Vagina (tissue), 2 donors: ENCODE data around the gene FRG2B. TPM values are rescaled to one million over a fixed set of nuclear protein-coding genes. Genes with fewer than 3 reads are reported as not detected.
"Not testable (repeated sequence)": the region's sequence is repeated elsewhere in the genome, so short reads cannot be mapped to it uniquely, and the experiment has no call there.

Source experiments
- DNase-seq, 2 donors: peaks; one replicate each; pipeline ENCODE4 v3.0.0-alpha.2; 2017; ENCODE audit errors: extremely low spot score in 2 of 2
- H3K27ac ChIP-seq: fragments of 200-600 bp; sonication (generic); one replicate; pipeline ENCODE4 v1.5.1; 2019
- H3K27me3 ChIP-seq: fragments of 200-600 bp; sonication (generic); one replicate; pipeline ENCODE4 v1.5.1; 2019
- H3K36me3 ChIP-seq, 2 donors: fragments of 200-600 bp; sonication (generic); one replicate each; pipeline ENCODE4 v1.5.1; 2017 to 2019
- H3K4me1 ChIP-seq: fragments of 200-600 bp; sonication (generic); one replicate; pipeline ENCODE4 v1.5.1; 2019
- H3K4me3 ChIP-seq, 2 donors: fragments of 200-600 bp; sonication (generic); 1 replicate in 1 of 2; 2 replicates in 1 of 2; pipeline ENCODE4 v1.5.1; 2016 to 2019
- H3K9me3 ChIP-seq: fragments of 200-600 bp; sonication (generic); one replicate; pipeline ENCODE4 v1.5.1; 2019
- intact Hi-C: fragments of 100-400 bp; cut with DNase I; formaldehyde crosslinking; loops from one replicate; pipeline ENCODE4 v1.15.1; 2023
- total RNA-seq: library from RNA; depleted of rRNA; stranded (reverse); fragments of >200 nt; gene quantifications from one replicate; pipeline ENCODE4 v1.2.3, GENCODE V29; 2016

FRG2B gene
- not detected for total RNA-seq

DNA sequence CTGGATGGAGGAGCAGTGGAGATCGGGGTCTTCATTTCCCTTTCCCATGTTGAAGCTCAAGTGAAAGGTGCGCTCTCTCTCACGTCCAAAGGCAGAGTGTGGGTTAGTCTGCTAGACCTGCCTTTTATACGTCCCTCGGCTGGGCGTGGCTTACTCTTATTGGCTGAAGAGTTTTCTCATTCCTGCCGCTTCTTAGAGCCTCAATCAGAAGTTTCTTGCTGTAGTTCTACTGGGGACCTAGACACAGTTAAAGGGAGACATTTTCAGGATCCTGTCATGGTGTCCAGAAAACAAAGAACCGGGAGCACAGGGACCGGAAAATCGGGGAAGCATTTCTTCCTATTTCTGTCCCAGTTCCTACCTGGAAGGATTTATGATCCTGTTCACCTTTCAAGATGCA lies at the start of gene FRG2B:
Gene FRG2B (minus strand): TSS at position 101 of the 400 bp plus-strand sequence. CDS start 53 bp downstream, at position 48.
- H3K27me3 ChIP-seq, H3K27ac ChIP-seq, H3K4me1 ChIP-seq, DNase-seq, intact Hi-C loops, H3K9me3 ChIP-seq, H3K4me3 ChIP-seq, H3K36me3 ChIP-seq: not testable (repeated sequence)

GRCh38 chr10:133667446-133667845 lies 40.9 kb upstream of the FRG2B start:
- H3K4me1 ChIP-seq, H3K36me3 ChIP-seq, H3K27ac ChIP-seq, H3K27me3 ChIP-seq, intact Hi-C loops, H3K9me3 ChIP-seq, H3K4me3 ChIP-seq, DNase-seq: not testable (repeated sequence)

DNA sequence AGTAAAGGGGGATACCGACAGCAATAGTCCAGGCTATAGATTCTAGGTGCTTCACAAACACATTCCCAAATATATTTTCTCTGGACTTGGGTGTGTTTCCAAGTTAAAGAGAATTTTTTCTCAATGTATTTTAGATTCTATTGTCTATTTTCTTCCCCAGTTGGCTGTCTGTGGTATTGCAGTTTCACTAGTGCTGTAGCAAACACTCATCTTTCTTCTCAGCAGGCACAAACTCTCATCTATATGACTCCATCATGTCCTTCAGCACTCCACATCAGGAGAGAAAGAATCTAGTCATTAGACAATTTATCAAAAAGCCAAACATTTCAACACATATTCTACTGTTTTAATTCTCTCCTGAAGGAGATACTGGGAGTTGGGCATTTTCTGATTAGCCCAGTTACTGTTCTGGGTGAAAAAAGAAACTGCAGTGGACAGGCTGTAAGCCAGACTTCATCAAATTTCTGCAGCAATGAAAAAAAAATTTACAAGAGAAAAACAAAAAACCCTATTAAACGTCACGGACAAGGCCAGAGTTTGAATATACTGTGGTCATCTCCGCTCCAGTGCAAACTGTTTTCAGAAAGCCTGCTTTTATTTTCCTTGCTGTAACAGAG lies 37.1 kb upstream of the FRG2B start:
- H3K36me3 ChIP-seq, intact Hi-C loops, DNase-seq, H3K4me3 ChIP-seq, H3K27me3 ChIP-seq, H3K9me3 ChIP-seq, H3K4me1 ChIP-seq, H3K27ac ChIP-seq: not testable (repeated sequence)

DNA sequence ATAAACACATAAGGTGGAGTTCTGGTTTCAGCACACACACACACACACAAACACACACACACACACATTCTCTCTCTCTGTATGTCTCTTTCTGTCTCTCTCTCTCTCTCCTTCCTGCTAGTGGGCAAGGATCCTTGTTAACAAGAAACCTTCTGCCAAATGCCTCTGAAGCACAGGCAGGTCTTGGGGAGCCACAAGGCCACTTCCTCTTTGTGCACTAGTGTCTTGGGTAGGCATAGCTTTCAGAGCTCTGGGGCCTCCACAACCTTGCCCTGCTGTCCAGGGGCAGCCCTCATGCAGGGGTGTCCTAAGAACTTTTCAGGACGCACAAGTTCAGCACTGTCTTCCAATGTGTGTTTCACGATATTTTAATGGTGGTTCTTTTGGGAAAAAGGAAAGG lies 34.5 kb upstream of the FRG2B start:
- H3K27ac ChIP-seq, H3K9me3 ChIP-seq, DNase-seq, H3K4me3 ChIP-seq, intact Hi-C loops, H3K27me3 ChIP-seq, H3K36me3 ChIP-seq, H3K4me1 ChIP-seq: not testable (repeated sequence)

DNA sequence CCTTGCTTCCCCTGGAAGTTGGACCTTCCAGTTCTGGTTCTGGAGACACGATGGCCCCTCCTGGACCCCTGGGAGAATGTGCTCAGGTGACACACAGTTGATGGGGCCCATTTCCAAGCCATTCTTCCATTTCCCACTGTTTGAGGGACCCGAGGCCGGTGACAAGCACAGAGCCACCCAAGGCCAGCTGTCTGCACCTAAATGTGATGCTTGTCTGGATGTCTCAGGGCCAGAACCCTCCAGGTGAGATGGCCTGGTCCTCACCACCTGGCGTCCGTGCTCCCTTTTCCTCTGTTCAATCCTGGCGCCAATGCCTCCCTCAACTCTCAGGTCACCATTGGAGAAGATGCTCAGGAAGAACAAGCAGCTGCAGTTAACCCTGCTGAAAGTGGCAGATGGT lies 33.9 kb upstream of the FRG2B start:
- intact Hi-C loops, H3K36me3 ChIP-seq, H3K9me3 ChIP-seq, H3K4me3 ChIP-seq, H3K4me1 ChIP-seq, DNase-seq, H3K27ac ChIP-seq, H3K27me3 ChIP-seq: not testable (repeated sequence)

DNA sequence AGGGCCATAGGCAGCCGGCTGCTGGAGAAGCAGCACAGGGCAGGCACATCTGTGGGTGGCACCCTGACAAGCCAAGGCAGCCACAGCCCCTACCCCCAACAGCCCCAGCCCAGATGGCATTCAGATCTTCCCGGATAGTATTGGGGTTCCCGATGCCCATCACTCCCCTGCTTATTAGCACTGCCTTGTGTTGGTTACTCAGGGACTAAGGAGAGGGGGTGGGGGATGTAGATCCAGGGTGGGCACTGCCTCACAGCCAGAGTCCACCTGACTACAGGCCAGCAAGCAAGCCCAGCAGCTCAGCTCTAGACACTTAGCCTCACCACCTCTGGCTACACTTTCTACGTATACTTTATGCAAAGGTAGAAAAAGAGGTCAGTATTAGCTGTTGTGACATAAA lies 30.7 kb upstream of the FRG2B start:
- H3K36me3 ChIP-seq, H3K4me3 ChIP-seq, H3K27ac ChIP-seq, intact Hi-C loops, H3K27me3 ChIP-seq, H3K9me3 ChIP-seq, DNase-seq, H3K4me1 ChIP-seq: not testable (repeated sequence)

- H3K4me3 ChIP-seq, H3K27ac ChIP-seq, H3K36me3 ChIP-seq, H3K27me3 ChIP-seq, DNase-seq, intact Hi-C loops, H3K4me1 ChIP-seq, H3K9me3 ChIP-seq: not testable (repeated sequence)
These were observed 22.4 kb upstream of the FRG2B start for GRCh38 chr10:133648872-133649455.

DNA sequence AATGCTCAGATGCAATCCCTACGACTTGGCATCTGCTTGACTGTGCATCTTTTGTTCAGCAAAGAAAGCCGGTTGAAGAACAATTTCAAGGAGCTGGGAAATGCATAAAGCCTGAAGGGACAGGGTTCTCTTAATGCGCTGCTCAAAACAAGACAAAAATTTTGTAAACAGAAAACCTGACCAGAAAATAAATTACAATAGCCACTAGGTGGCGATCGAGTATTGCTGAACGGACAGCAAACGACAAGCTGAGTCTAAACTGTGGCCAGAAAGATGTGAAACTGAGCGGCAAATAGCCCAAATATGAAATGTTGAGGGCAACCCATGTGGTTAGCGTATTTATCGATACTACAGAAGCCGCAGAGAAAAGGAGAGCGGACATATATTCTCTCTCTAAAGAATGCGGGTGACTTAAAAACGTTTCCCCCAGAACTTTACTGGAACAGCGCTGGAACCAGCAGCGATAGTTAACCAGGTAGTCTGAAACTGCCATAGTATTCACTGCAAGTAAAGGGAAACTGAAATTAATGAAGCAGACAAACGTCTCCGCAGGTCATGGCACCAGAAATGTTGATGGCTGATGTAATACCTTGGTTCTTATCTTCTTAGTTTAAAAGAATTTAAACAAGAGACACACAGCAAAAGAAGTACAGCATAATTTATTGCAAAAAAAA lies 20.6 kb upstream of the FRG2B start:
- intact Hi-C loops, H3K36me3 ChIP-seq, DNase-seq, H3K9me3 ChIP-seq, H3K27ac ChIP-seq, H3K27me3 ChIP-seq, H3K4me3 ChIP-seq, H3K4me1 ChIP-seq: not testable (repeated sequence)

GRCh38 chr10:133637846-133638235 lies 11.2 kb upstream of the FRG2B start:
- H3K4me1 ChIP-seq, DNase-seq, intact Hi-C loops, H3K27ac ChIP-seq, H3K27me3 ChIP-seq, H3K4me3 ChIP-seq, H3K36me3 ChIP-seq, H3K9me3 ChIP-seq: not testable (repeated sequence)

DNA sequence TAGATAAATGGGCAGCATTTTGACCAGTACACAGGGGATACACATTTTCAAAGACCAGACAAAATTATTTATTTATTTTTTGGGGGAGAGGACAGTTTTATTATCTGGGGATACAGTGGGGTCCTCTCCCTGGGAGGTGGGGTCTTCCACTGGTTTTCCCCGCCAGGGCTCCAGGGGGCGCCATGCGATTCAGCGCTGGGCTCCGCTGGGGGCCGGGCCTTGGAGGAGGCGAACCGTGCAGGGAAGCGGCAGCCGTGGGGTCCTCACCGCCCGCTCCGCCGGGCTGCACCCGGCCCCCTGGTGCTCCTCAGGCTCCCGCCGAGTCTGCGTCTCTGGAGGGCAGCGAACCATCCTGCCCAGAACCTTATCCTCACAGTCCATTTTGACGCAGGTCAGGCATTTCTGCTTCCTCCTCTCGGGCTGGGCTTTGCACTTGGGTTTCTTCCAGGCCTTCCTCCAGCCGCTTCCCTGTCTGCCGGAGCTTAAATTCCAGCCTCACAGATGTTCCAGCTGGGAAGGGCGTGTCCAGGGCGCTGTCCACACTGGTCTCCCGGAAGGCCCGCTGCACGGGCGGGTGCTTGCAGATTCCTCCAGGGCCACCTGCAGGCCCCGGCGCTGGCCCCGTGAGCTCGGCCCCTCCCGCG lies 10.7 kb upstream of the FRG2B start:
- DNase-seq, H3K4me1 ChIP-seq, H3K27ac ChIP-seq, H3K9me3 ChIP-seq, H3K4me3 ChIP-seq, H3K36me3 ChIP-seq, H3K27me3 ChIP-seq, intact Hi-C loops: not testable (repeated sequence)

GRCh38 chr10:133630723-133631249 lies 4.2 kb upstream of the FRG2B start:
- H3K4me1 ChIP-seq, DNase-seq, H3K36me3 ChIP-seq, H3K9me3 ChIP-seq, H3K4me3 ChIP-seq, intact Hi-C loops, H3K27ac ChIP-seq, H3K27me3 ChIP-seq: not testable (repeated sequence)

DNA sequence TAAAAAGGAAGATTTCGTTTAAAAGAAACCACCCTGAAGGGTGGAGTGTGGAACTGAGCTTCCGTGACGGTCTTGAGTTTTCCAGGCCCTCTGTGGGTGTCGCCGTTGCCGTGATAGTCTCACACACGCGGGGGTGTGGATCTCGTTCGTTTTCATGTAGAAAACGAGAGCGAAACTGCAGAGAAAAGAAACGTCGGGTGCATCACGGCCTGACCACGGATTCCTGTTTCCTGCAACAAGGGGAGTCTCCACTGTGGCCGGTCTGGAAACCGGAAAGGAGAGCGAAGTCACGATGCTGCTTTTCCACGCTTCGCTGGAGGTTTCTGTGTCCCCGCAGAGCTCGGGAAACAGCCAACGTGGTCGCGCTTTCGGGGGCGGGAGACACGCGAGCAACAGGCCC lies 4.1 kb downstream of the FRG2B start:
- H3K4me1 ChIP-seq, H3K27ac ChIP-seq, H3K36me3 ChIP-seq, H3K9me3 ChIP-seq, intact Hi-C loops, H3K4me3 ChIP-seq, DNase-seq, H3K27me3 ChIP-seq: not testable (repeated sequence)
